SH-SY5Y (cell line): ENCODE results near the gene HAP1.

ENCODE experiments used
- GATA2 ChIP-seq: IDR thresholded peaks from 2 replicates; pipeline ENCODE4 v1.6.1; 2011; ENCODE audit warnings: mild to moderate bottlenecking, low read depth, low read length
- GATA3 ChIP-seq: IDR thresholded peaks from 2 replicates; pipeline ENCODE4 v1.6.1; 2011; ENCODE audit warnings: low read depth, mild to moderate bottlenecking, low read length, moderate library complexity

- no peak for TF ChIP-seq GATA2
- TF ChIP-seq GATA3: no peak
Measured at GRCh38 chr17:41692722-41693521, 41.5 kb downstream of the HAP1 start.
